Activated naive CD8-positive, alpha-beta T cell treated with anti-CD3 and anti-CD28 coated beads, Interleukin-2, amount 50 U/mL, for 16 hours (primary cell): ENCODE measurements around the gene MYO7B.
"Not testable (repeated sequence)": the region's sequence is repeated elsewhere in the genome, so short reads cannot be mapped to it uniquely, and the experiment has no call there.

Source experiments
- DNase-seq: peaks from one replicate; pipeline ENCODE4 v3.0.0-alpha.2; 2020; ENCODE audit warnings: low read depth, low spot score

The MYO7B gene

DNA sequence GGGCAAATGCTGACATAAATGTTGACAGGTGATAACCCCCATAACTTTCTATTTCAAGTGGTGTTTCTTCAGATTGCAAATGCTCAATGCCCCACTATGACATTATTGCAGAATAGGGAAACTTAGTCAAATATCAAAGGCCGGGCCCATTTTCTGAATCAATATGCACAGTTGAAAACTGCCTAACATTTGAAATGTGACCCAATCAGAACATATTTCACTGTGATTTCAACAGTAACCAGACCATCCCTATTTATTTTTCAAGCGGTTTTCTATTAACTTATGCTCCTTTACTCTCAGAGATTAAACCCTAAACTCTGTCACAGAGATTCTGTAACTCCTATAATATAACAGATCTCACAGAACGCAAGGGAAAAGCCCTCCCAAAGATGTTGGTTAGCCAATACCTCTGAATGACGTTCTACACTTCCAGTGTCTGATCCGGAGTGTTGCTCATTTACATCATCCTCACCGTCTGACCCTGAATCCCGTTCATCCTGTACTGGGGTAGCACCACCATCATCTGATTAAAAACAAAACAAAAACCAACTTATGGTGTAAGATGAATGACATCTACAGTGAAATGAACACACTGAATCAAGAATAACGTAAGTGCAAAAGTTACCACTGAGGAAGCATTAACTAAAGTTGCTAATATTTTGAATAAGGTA lies 12.1 kb upstream of the MYO7B start:
- DNase-seq, result no peak

- DNase-seq, result not testable (repeated sequence)
Measured at GRCh38 chr2:127524198-127524834, 11.2 kb upstream of the MYO7B start.

- DNase-seq, result no peak
Measured at GRCh38 chr2:127525691-127526131, 9.8 kb upstream of the MYO7B start.

- peak; percentile 83 for DNase-seq
Measured at GRCh38 chr2:127526132-127527000, 9.1 kb upstream of the MYO7B start, which contains the start of gene IWS1. IWS1 (minus strand) TSS chr2:127526489; CDS start chr2:127526208, 281 bp downstream.

- no peak for DNase-seq
Measured at GRCh38 chr2:127527001-127527804, 8.3 kb upstream of the MYO7B start.

- no peak for DNase-seq
Measured at GRCh38 chr2:127528487-127528886, 7.0 kb upstream of the MYO7B start.

DNA sequence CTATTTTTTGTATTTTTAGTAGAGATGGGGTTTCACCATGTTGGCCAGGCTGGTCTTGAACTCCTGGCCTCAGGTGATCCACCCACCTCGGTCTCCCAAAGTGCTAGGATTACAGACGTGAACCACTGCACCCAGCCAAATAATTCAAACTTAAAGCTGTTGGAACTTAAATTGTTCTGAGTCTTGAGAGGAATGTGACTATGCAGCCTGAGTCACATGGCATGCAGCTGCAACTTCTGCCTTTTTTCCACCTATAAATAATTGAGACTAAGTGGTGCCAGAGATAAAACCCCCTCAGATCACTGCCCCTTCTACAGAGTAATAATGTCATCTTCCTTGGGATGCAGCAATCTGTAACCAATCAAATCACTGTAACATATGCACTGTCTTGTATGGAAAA lies 6.1 kb upstream of the MYO7B start:
- DNase-seq, result not testable (repeated sequence)

- no peak for DNase-seq
Measured at GRCh38 chr2:127530245-127531140, 5.0 kb upstream of the MYO7B start.

DNA sequence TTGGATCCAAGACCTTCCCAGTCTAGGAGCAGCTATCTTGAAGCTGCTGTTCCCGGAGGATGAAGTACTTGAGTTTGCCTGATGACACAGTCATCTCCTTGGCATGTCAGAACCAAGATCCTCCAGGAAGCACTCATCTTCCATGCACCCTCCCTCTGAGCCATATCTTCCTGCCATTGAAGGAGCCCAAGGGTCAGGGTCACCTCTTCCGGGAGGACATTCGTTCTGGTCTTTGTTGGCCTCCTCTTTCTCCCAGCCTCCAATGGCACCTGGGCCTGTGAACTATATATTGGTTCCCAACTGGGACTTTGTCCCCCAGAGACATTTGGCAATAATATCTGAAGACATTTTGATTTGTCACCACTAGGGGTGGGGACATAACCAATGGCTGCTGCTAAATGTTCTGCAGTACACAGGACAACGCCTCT lies 4.2 kb upstream of the MYO7B start:
- no peak for DNase-seq

DNA sequence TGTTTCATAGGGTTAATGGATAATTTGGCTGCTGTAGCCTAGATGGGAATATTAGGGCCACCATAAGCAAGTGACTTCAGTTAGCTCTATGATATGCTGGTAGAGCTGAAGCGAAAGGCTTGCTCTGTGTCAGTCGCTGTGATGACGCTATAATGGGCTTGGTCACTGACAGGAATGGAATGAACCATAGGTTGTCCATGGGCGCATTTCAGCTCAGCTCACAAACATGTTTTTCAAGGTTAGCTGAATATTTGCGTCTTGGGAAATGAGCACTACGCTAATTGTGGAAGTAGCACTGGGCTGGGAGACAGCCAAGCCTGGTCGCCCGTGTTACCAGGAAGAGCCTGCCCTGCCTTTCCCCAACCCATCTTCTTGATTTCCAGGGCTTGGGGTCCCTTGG lies 3.2 kb upstream of the MYO7B start:
- no peak for DNase-seq

GRCh38 chr2:127535918-127536317 lies 435 bp downstream of the MYO7B start:
- DNase-seq, result no peak

DNA sequence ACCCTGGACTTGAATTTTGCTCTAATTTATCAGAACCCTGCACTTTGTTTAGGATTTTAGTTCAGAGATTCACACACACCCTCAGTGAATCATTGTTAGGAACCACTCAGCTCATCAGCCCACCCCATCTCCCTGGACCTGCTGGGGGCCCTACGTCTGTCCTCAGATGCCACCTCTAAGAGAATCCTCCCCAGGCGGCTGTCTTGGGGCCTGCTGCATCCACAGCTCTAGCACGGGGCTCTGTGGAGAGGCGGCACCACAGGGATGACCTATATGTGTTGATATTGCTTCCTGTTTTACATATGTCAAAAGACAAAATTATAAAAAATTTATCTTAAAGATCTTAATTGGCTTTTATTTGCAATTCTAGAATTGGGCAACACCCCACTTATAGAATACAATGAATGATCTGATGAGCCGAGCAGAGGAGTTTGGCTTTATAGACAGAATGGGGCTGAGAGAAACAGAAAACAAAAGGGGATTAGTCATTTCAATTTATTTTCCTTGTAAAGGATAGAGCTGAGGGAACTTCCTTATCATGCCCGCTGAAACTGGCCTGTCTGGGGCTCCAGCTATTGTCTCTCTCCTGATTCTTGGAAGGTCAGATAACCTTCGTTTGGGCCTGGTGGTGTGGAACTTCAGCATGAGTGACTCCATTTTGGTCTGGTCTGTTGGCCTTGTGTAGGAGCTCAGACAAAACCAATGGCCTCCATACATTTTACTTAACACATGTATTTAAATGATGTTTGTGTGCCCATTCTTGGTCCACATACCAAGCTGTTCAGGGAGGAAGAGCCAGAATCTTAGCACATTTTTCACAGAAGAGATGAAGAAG lies 1.4 kb downstream of the MYO7B start:
- DNase-seq, result no peak

- no peak for DNase-seq
Measured at GRCh38 chr2:127537644-127538043, 2.2 kb downstream of the MYO7B start.

DNA sequence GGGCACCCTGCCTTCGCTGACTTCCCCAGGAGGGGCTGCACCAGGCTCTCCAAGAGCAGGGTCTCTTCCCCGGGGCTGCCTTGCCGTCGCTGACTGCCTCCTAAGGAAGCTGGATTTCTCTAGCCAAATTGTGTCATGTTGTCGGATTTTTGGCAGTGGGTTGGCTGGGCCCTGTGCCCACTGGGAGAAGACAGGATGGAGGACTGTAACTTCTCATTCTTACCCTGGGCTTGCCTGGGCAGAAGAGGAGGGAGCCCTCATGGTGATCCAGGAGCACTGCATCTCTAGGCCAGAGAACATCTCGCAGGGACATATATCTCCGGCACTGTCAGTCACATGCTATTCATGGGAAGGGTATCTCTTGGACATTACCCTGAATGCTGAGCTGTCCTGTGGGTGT lies 6.3 kb downstream of the MYO7B start:
- no peak for DNase-seq

GRCh38 chr2:127542231-127542630 lies 6.7 kb downstream of the MYO7B start:
- DNase-seq, result no peak

GRCh38 chr2:127543013-127543501 lies 7.6 kb downstream of the MYO7B start:
- not testable (repeated sequence) for DNase-seq

- no peak for DNase-seq
Measured at GRCh38 chr2:127545189-127545588, 9.7 kb downstream of the MYO7B start.

DNA sequence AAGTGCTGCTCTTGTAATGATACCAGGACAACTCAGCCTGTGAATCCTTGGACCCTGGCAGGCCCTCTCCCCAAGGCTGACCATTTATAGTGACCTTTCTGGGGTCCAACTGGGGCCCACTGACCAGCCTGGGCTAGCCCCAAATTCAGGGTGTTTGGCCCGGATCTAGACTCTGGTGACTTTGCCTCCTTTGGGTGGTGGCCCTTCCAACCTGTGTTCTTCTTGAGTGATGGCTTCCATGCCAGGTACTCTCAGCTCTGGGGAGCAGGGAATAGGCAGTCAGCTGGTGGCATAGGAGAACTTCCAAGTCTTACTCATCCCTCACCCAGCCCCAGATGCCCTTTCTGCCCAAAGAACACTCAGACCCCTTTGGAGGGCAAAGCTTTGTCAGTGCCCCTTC lies 10.3 kb downstream of the MYO7B start:
- DNase-seq, result no peak

DNA sequence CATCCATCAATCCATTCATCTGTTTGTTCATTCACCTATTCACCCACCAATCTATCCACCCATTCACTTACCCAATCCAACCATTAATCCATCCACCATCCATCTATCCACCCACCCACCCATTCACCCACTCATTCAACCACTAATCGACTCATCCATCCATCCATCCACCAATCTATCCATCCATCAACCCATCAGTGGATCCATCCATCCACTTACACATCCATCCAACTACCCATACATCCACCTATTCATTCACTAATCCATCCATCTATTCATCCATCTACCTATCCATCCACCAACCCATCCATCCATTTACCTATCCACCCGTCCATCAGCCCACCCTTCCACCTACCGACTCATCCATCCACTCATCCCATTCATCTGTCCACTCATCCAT lies 11.3 kb downstream of the MYO7B start:
- no peak for DNase-seq
